HG03103 (cell line): ENCODE data around the gene GSE1.

Source experiments
- ATAC-seq: cut with Tn5 transposase; IDR thresholded peaks from one replicate; pipeline ENCODE4 v1.9.1; 2021; ENCODE audit warnings: low read depth; ENCODE audit not compliant: unreplicated experiment

GSE1 gene

GRCh38 chr16:85616607-85617321 is 3.6 kb downstream of the GSE1 start:
- ATAC-seq: no peak

- no peak for ATAC-seq
Observed at GRCh38 chr16:85617948-85618347, 4.8 kb downstream of the GSE1 start.

GRCh38 chr16:85618521-85618920 is 5.4 kb downstream of the GSE1 start:
- ATAC-seq: no peak

- ATAC-seq: no peak
Observed at GRCh38 chr16:85619101-85619891, 6.2 kb downstream of the GSE1 start.

- ATAC-seq: no peak
Observed at GRCh38 chr16:85620374-85620773, 7.3 kb downstream of the GSE1 start.

- ATAC-seq: no peak
Observed at GRCh38 chr16:85621698-85622428, 8.7 kb downstream of the GSE1 start.

- no peak for ATAC-seq
Observed at GRCh38 chr16:85622683-85623082, 9.6 kb downstream of the GSE1 start.

GRCh38 chr16:85623250-85623649 is 10.1 kb downstream of the GSE1 start:
- ATAC-seq: no peak

- no peak for ATAC-seq
Observed at GRCh38 chr16:85623997-85624601, 11.0 kb downstream of the GSE1 start.

GRCh38 chr16:85624646-85625045 is 11.5 kb downstream of the GSE1 start:
- no peak for ATAC-seq

- ATAC-seq: no peak
Observed at GRCh38 chr16:85625053-85625452, 11.9 kb downstream of the GSE1 start.

- ATAC-seq: no peak
Observed at GRCh38 chr16:85625485-85626117, 12.5 kb downstream of the GSE1 start.

- no peak for ATAC-seq
Observed at GRCh38 chr16:85626191-85626981, 13.3 kb downstream of the GSE1 start.

GRCh38 chr16:85627089-85627488 is 14.0 kb downstream of the GSE1 start:
- no peak for ATAC-seq

GRCh38 chr16:85627526-85628264 is 14.6 kb downstream of the GSE1 start:
- ATAC-seq: no peak

- no peak for ATAC-seq
Observed at GRCh38 chr16:85628265-85628556, 15.1 kb downstream of the GSE1 start.

GRCh38 chr16:85628645-85629044 is 15.5 kb downstream of the GSE1 start:
- no peak for ATAC-seq

GRCh38 chr16:85629326-85629725 is 16.2 kb downstream of the GSE1 start:
- ATAC-seq: no peak

GRCh38 chr16:85629853-85630252 is 16.7 kb downstream of the GSE1 start:
- ATAC-seq: no peak
